GM23338 (cell line): ENCODE results near the gene ATP2B1. TPM values are rescaled to one million over a fixed set of nuclear protein-coding genes. Genes with fewer than 3 reads are reported as not detected.

ENCODE experiments used
- ATAC-seq: fragments of 200-7000 bp; cut with Tn5 transposase; 3 replicates; pipeline ENCODE4 v1.9.1; 2020
- DNase-seq: peaks from one replicate; pipeline ENCODE4 v3.0.0-alpha.2; 2015; ENCODE audit warnings: low spot score
- H2AFZ ChIP-seq: fragments of 200-600 bp; sonication (generic); 2 replicates; pipeline ENCODE4 v1.8.0; 2016; ENCODE audit warnings: antibody characterized with exemption, mild to moderate bottlenecking, moderate library complexity
- H3F3A ChIP-seq: fragments of 200-600 bp; sonication (generic); replicated peaks from 2 replicates; pipeline ENCODE4 v1.8.0; 2017; ENCODE audit warnings: antibody characterized with exemption, mixed run types, low read depth
- H3K27ac ChIP-seq: fragments of 200-600 bp; sonication (generic); 2 replicates; pipeline ENCODE4 v1.6.1; 2016; ENCODE audit warnings: low read depth
- H3K27me3 ChIP-seq: fragments of 200-600 bp; sonication (generic); 2 replicates; pipeline ENCODE4 v1.8.0; 2016; ENCODE audit warnings: mild to moderate bottlenecking, mixed run types, moderate library complexity; ENCODE audit not compliant: insufficient read depth
- H3K36me3 ChIP-seq: fragments of 200-600 bp; sonication (generic); 2 replicates; pipeline ENCODE4 v1.8.0; 2016; ENCODE audit warnings: mild to moderate bottlenecking; ENCODE audit not compliant: insufficient read depth
- H3K4me1 ChIP-seq: fragments of 200-600 bp; sonication (generic); 2 replicates; pipeline ENCODE4 v1.8.0; 2016; ENCODE audit warnings: mild to moderate bottlenecking, moderate library complexity; ENCODE audit not compliant: insufficient read depth
- H3K4me2 ChIP-seq: fragments of 200-600 bp; sonication (generic); 2 replicates; pipeline ENCODE4 v1.7.1; 2017; ENCODE audit warnings: mixed run types
- H3K4me3 ChIP-seq: fragments of 200-600 bp; sonication (generic); 2 replicates; pipeline ENCODE4 v1.6.1; 2016; ENCODE audit warnings: mixed run types
- H3K79me2 ChIP-seq: fragments of 200-600 bp; sonication (generic); replicated peaks from 2 replicates; pipeline ENCODE4 v1.8.0; 2017; ENCODE audit warnings: mild to moderate bottlenecking; ENCODE audit not compliant: insufficient read depth
- H3K9me2 ChIP-seq: fragments of 200-600 bp; sonication (generic); 2 replicates; pipeline ENCODE4 v1.8.0; 2017; ENCODE audit not compliant: insufficient read depth
- H4K20me1 ChIP-seq: fragments of 200-600 bp; sonication (generic); replicated peaks from 2 replicates; pipeline ENCODE4 v1.8.0; 2017; ENCODE audit warnings: mild to moderate bottlenecking; ENCODE audit not compliant: insufficient read depth
- H3K27ac Mint-ChIP-seq: 2 replicates; pipeline ENCODE4 v1.8.0; 2020; ENCODE audit warnings: inconsistent platforms, mild to moderate bottlenecking, moderate library complexity, mixed read lengths
- H3K27me3 Mint-ChIP-seq: 3 replicates; pipeline ENCODE4 v1.8.0; 2022; ENCODE audit warnings: low read depth, mild to moderate bottlenecking, moderate library complexity, mixed read lengths, inconsistent platforms; ENCODE audit not compliant: insufficient read depth, poor library complexity
- H3K36me3 Mint-ChIP-seq: 3 replicates; pipeline ENCODE4 v1.8.0; 2021; ENCODE audit warnings: low read depth, mild to moderate bottlenecking, inconsistent platforms, moderate library complexity, mixed read lengths
- H3K4me1 Mint-ChIP-seq: 3 replicates; pipeline ENCODE4 v1.8.0; 2020; ENCODE audit warnings: mild to moderate bottlenecking, inconsistent platforms, mixed read lengths
- H3K4me3 Mint-ChIP-seq: 3 replicates; pipeline ENCODE4 v1.8.0; 2021; ENCODE audit warnings: moderate library complexity, mild to moderate bottlenecking, inconsistent platforms, mixed read lengths
- H3K9me3 Mint-ChIP-seq: 3 replicates; pipeline ENCODE4 v1.8.0; 2020; ENCODE audit warnings: moderate library complexity, mild to moderate bottlenecking, inconsistent platforms, mixed read lengths
- EZH2 ChIP-seq: fragments of 200-600 bp; sonication (generic); IDR thresholded peaks from one replicate; pipeline ENCODE4 v1.8.0; 2017; ENCODE audit warnings: antibody characterized with exemption, mild to moderate bottlenecking, low read depth; ENCODE audit not compliant: unreplicated experiment
- EZH2phosphoT487 ChIP-seq: fragments of 200-600 bp; sonication (generic); IDR thresholded peaks from one replicate; pipeline ENCODE4 v1.8.1; 2018; ENCODE audit warnings: antibody characterized with exemption; ENCODE audit not compliant: unreplicated experiment
- JUNB ChIP-seq: IDR thresholded peaks from one replicate; pipeline ENCODE4 v1.6.1; 2016; ENCODE audit warnings: antibody characterized with exemption; ENCODE audit not compliant: unreplicated experiment
- NANOG ChIP-seq: IDR thresholded peaks from 2 replicates; pipeline ENCODE4 v1.6.1; 2016; ENCODE audit warnings: antibody characterized with exemption, borderline replicate concordance
- POLR2AphosphoS5 ChIP-seq: IDR thresholded peaks from 2 replicates; pipeline ENCODE4 v1.6.1; 2016; ENCODE audit warnings: antibody characterized with exemption, low read depth
- REST ChIP-seq: IDR thresholded peaks from one replicate; pipeline ENCODE4 v1.6.1; 2018; ENCODE audit warnings: antibody characterized with exemption; ENCODE audit not compliant: unreplicated experiment
- STAT1 ChIP-seq: IDR thresholded peaks from one replicate; pipeline ENCODE4 v1.6.1; 2016; ENCODE audit warnings: antibody characterized with exemption; ENCODE audit not compliant: unreplicated experiment
- ZNF114 ChIP-seq: fragments of 250-450 bp; sonication (Bioruptor Pico); IDR thresholded peaks from 2 replicates; pipeline ENCODE4 v1.5.0; 2020; ENCODE audit warnings: mild to moderate bottlenecking, moderate library complexity
- ZNF331 ChIP-seq: fragments of 250-450 bp; sonication (Bioruptor Pico); IDR thresholded peaks from 2 replicates; pipeline ENCODE4 v1.5.0; 2020; ENCODE audit warnings: low read depth, mild to moderate bottlenecking, moderate library complexity
- ZNF462 ChIP-seq: fragments of 250-450 bp; sonication (Bioruptor Pico); IDR thresholded peaks from 2 replicates; pipeline ENCODE4 v1.5.0; 2020; ENCODE audit warnings: mild to moderate bottlenecking, moderate library complexity
- polyA plus RNA-seq: library from polyadenylated mRNA; unstranded; fragments of >200 nt; fragmentation: Nextera tagmentation; extraction: Ambion mirVana; gene quantifications from 2 replicates; pipeline ENCODE4 v1.2.1, GENCODE V29; 2016
- total RNA-seq: library from RNA; depleted of rRNA; stranded (reverse); fragments of >200 nt; shearing (Covaris generic); gene quantifications from 2 replicates; pipeline ENCODE4 v1.2.3, GENCODE V29; 2014
- TF ChIP-seq, protein P1 (sequence below): IDR thresholded peaks from 2 replicates; pipeline ENCODE4 v1.6.1; 2016; ENCODE audit warnings: antibody characterized with exemption

ATP2B1 gene
- total and polyA plus RNA-seq, 2 experiments from 2014 or later: 39.3 to 42.3 TPM

DNA sequence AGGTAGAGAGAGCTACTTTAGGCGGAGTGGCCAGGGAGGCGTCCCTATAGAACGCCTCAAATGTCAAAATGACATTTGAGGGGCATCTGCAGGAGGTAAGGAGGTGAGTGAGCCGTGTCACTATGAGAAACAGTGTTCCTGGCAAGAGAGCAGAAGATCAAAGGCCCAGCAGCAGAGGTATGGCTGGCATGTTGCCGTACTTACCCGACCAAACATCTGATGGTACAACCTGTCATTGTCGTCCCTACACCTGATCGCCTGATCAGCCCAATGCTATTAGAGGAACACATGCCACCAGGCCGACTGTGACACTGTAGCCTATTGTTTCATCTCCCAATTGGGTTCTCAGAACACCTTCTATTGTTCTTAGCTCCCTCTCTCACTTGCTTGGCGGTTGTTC is 148.9 kb downstream of the ATP2B1 start (continued):
- no peak for TF ChIP-seq REST

- Histone ChIP-seq H3K27me3 (no peaks in the 10 kb centered on the region), H3K36me3 (no peaks in the 10 kb centered on the region), H2AFZ (no peak overlapping the region), H4K20me1 (no peaks in the 10 kb centered on the region), H3K27ac (no peak overlapping the region), H3K4me2 (no peak overlapping the region), H3F3A (no peaks in the 10 kb centered on the region), H3K4me3 (no peak overlapping the region), H3K9me2 (0 out of 2 replicates have a peak, but pooled peaks cover 5% of the 10 kb centered on the region), H3K4me1 (no peaks in the 10 kb centered on the region), H3K79me2 (no peaks in the 10 kb centered on the region)
- H3K4me1 Mint-ChIP-seq: no peaks in the 10 kb centered on the region
- DNase-seq (no peak), ATAC-seq (no peak)
- TF ChIP-seq POLR2AphosphoS5 (no peak), NANOG (no peak), EZH2 (no peak), ZNF331 (CRISPR knock-in tag) (no peak), STAT1 (no peak), ZNF114 (CRISPR knock-in tag) (no peak), JUNB (no peak), EZH2phosphoT487 (no peak)
- TF ChIP-seq, protein P1, sequence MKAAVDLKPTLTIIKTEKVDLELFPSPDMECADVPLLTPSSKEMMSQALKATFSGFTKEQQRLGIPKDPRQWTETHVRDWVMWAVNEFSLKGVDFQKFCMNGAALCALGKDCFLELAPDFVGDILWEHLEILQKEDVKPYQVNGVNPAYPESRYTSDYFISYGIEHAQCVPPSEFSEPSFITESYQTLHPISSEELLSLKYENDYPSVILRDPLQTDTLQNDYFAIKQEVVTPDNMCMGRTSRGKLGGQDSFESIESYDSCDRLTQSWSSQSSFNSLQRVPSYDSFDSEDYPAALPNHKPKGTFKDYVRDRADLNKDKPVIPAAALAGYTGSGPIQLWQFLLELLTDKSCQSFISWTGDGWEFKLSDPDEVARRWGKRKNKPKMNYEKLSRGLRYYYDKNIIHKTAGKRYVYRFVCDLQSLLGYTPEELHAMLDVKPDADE: no peak
- no peaks in the 10 kb centered on the region for H3K27me3 Mint-ChIP-seq
- no peaks in the 10 kb centered on the region for H3K9me3 Mint-ChIP-seq
- H3K27ac Mint-ChIP-seq: no peak overlapping the region
- H3K36me3 Mint-ChIP-seq: no peaks in the 10 kb centered on the region
- H3K4me3 Mint-ChIP-seq: no peak overlapping the region
These were observed 151.7 kb downstream of the ATP2B1 start for GRCh38 chr12:89556976-89557375.

DNA sequence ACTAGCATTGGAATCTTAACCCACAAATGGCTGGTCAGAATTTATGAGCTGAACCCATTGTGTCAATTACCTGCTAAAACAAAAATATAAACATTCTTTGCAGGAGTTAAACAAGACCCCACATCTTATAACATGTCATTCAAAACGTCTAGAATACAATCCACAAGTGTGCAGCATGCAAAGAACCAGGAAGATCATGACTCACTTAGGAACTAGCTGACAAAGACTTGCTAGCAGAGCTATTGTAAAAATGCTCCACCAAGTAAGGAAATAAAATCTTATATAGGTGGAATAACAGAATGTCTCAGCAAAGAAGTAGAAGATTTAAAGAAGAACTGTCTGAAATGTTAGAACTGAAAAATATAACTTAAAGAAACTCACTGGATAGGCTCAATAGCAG is 156.3 kb downstream of the ATP2B1 start:
- H3K9me2 ChIP-seq: 0 out of 2 replicates have a peak, but pooled peaks cover 5% of the 10 kb centered on the region
- no peak overlapping the region for H3K4me3 ChIP-seq
- no peak overlapping the region for H2AFZ ChIP-seq
- H3K4me2 ChIP-seq: no peak overlapping the region
- no peak overlapping the region for H3K27ac ChIP-seq
- H3K4me1 Mint-ChIP-seq: no peaks in the 10 kb centered on the region
- no peaks in the 10 kb centered on the region for H3K4me1 ChIP-seq
- H3K27ac Mint-ChIP-seq: no peak overlapping the region
- H4K20me1 ChIP-seq: no peaks in the 10 kb centered on the region
- no peaks in the 10 kb centered on the region for H3K79me2 ChIP-seq
- H3K4me3 Mint-ChIP-seq: no peak overlapping the region
- H3K36me3 Mint-ChIP-seq: no peaks in the 10 kb centered on the region
- H3K27me3 Mint-ChIP-seq: no peaks in the 10 kb centered on the region
- no peaks in the 10 kb centered on the region for H3K9me3 Mint-ChIP-seq
- no peaks in the 10 kb centered on the region for H3K27me3 ChIP-seq
- H3K36me3 ChIP-seq: no peaks in the 10 kb centered on the region
- TF ChIP-seq EZH2phosphoT487 (no peak), ZNF462 (CRISPR knock-in tag) (no peak)
- ATAC-seq (no peak), DNase-seq (no peak)
- no peaks in the 10 kb centered on the region for H3F3A ChIP-seq
